HUES6 (cell line): Measurements from ENCODE around the gene FHOD3.

ENCODE experiments used
- H3K27ac ChIP-seq: 2 replicates; pipeline ENCODE4 v1.7.0; 2013; ENCODE audit warnings: low read depth, mild to moderate bottlenecking, low read length, inconsistent platforms
- H3K27me3 ChIP-seq: 2 replicates; pipeline ENCODE4 v1.6.1; 2013; ENCODE audit warnings: low read length; ENCODE audit not compliant: control insufficient read depth, insufficient read depth
- H3K36me3 ChIP-seq: 2 replicates; pipeline ENCODE4 v1.6.1; 2013; ENCODE audit warnings: low read length; ENCODE audit not compliant: control insufficient read depth, insufficient read depth
- H3K4me1 ChIP-seq: 2 replicates; pipeline ENCODE4 v1.6.1; 2013; ENCODE audit warnings: low read length; ENCODE audit not compliant: control insufficient read depth, insufficient read depth
- H3K4me3 ChIP-seq: 2 replicates; pipeline ENCODE4 v1.5.1; 2013; ENCODE audit warnings: low read depth, low read length
- H3K9ac ChIP-seq: one replicate; pipeline ENCODE4 v1.6.1; 2013; ENCODE audit warnings: mild to moderate bottlenecking, low read length
- H3K9me3 ChIP-seq: 2 replicates; pipeline ENCODE4 v1.6.1; 2013; ENCODE audit warnings: low read depth, low read length; ENCODE audit not compliant: control insufficient read depth, insufficient read depth

Gene FHOD3

GRCh38 chr18:36580266-36580665, 282.8 kb downstream of the FHOD3 start:
- H3K9me3 ChIP-seq: peaks cover 8% of the 10 kb centered on the region; the same call in 1 of the 2 replicates
- no peak overlapping the region for H3K27ac ChIP-seq
- H3K4me1 ChIP-seq: peaks cover 18% of the 10 kb centered on the region
- no peak overlapping the region for H3K4me3 ChIP-seq
- no peak overlapping the region for H3K9ac ChIP-seq
- no peaks in the 10 kb centered on the region for H3K36me3 ChIP-seq
- no peaks in the 10 kb centered on the region for H3K27me3 ChIP-seq

GRCh38 chr18:36580874-36581750, 283.6 kb downstream of the FHOD3 start:
- no peak overlapping the region for H3K9ac ChIP-seq
- peaks cover 18% of the 10 kb centered on the region for H3K4me1 ChIP-seq
- H3K36me3 ChIP-seq: no peaks in the 10 kb centered on the region
- H3K27ac ChIP-seq: no peak overlapping the region
- no peak overlapping the region for H3K4me3 ChIP-seq
- H3K9me3 ChIP-seq: peaks cover 8% of the 10 kb centered on the region; the same call in 1 of the 2 replicates
- no peaks in the 10 kb centered on the region for H3K27me3 ChIP-seq

- Histone ChIP-seq H3K36me3 (no peaks in the 10 kb centered on the region), H3K27me3 (no peaks in the 10 kb centered on the region), H3K4me1 (peaks cover 21% of the 10 kb centered on the region), H3K4me3 (peak overlapping the region; percentile 24; the same call in 1 of the 2 replicates), H3K9me3 (peaks cover 3% of the 10 kb centered on the region; the same call in 1 of the 2 replicates), H3K9ac (no peak overlapping the region), H3K27ac (no peak overlapping the region)
Measured at GRCh38 chr18:36582988-36583745, 285.7 kb downstream of the FHOD3 start.

- Histone ChIP-seq H3K27me3 (no peaks in the 10 kb centered on the region), H3K36me3 (no peaks in the 10 kb centered on the region), H3K9me3 (no peaks in the 10 kb centered on the region), H3K27ac (no peak overlapping the region), H3K9ac (no peak overlapping the region), H3K4me3 (no peak overlapping the region), H3K4me1 (peaks cover 2% of the 10 kb centered on the region; the same call in 1 of the 2 replicates)
Measured at GRCh38 chr18:36589857-36590543, 292.5 kb downstream of the FHOD3 start.

- no peak overlapping the region for H3K4me3 ChIP-seq
- H3K27ac ChIP-seq: no peak overlapping the region
- H3K36me3 ChIP-seq: no peaks in the 10 kb centered on the region
- H3K9ac ChIP-seq: no peak overlapping the region
- peaks cover 2% of the 10 kb centered on the region; the same call in 1 of the 2 replicates for H3K4me1 ChIP-seq
- H3K9me3 ChIP-seq: no peaks in the 10 kb centered on the region
- H3K27me3 ChIP-seq: no peaks in the 10 kb centered on the region
Measured at GRCh38 chr18:36590621-36591580, 293.4 kb downstream of the FHOD3 start.

GRCh38 chr18:36592282-36592681, 294.8 kb downstream of the FHOD3 start:
- Histone ChIP-seq H3K9ac (no peak overlapping the region), H3K4me1 (no peaks in the 10 kb centered on the region; the same call in 1 of the 2 replicates), H3K36me3 (no peaks in the 10 kb centered on the region), H3K27ac (no peak overlapping the region), H3K9me3 (no peaks in the 10 kb centered on the region), H3K4me3 (no peak overlapping the region), H3K27me3 (no peaks in the 10 kb centered on the region)

GRCh38 chr18:36593001-36593400, 295.5 kb downstream of the FHOD3 start:
- Histone ChIP-seq H3K27ac (no peak overlapping the region), H3K9ac (no peak overlapping the region), H3K27me3 (no peaks in the 10 kb centered on the region), H3K4me1 (no peaks in the 10 kb centered on the region), H3K9me3 (no peaks in the 10 kb centered on the region), H3K4me3 (no peak overlapping the region), H3K36me3 (no peaks in the 10 kb centered on the region)

- Histone ChIP-seq H3K4me3 (no peak overlapping the region), H3K9ac (no peak overlapping the region), H3K27me3 (no peaks in the 10 kb centered on the region), H3K27ac (no peak overlapping the region), H3K4me1 (no peaks in the 10 kb centered on the region), H3K36me3 (no peaks in the 10 kb centered on the region), H3K9me3 (no peaks in the 10 kb centered on the region)
Measured at GRCh38 chr18:36593641-36594040, 296.1 kb downstream of the FHOD3 start.

- no peaks in the 10 kb centered on the region for H3K27me3 ChIP-seq
- no peaks in the 10 kb centered on the region for H3K9me3 ChIP-seq
- no peaks in the 10 kb centered on the region for H3K36me3 ChIP-seq
- no peak overlapping the region for H3K27ac ChIP-seq
- H3K4me3 ChIP-seq: no peak overlapping the region
- H3K4me1 ChIP-seq: no peaks in the 10 kb centered on the region
- no peak overlapping the region for H3K9ac ChIP-seq
Measured at GRCh38 chr18:36594621-36595020, 297.1 kb downstream of the FHOD3 start.
